OCI-LY7 (cell line): ENCODE measurements around the gene ASXL1. TPM values are rescaled to one million over a fixed set of nuclear protein-coding genes. Genes with fewer than 3 reads are reported as not detected.

ENCODE experiments used
- BruUV-seq: library from RNA; stranded (reverse); fragments of 400-500 nt; replicated peaks from 2 replicates; lab custom pipeline; 2021; lab: Mats Ljungman, UMichigan
- CTCF ChIA-PET: fragments of 300-600 bp; sonication (Branson Sonifier 250); formaldehyde crosslinking; loops from one replicate; lab custom pipeline; 2022; ENCODE audit warnings: antibody characterized with exemption; ENCODE audit not compliant: unreplicated experiment; lab: Charles Lee
- POLR2A ChIA-PET: fragments of 300-600 bp; sonication (Branson Sonifier 250); formaldehyde crosslinking; loops from one replicate; lab custom pipeline; 2022; ENCODE audit warnings: antibody characterized with exemption; lab: Charles Lee
- DNase-seq: peaks from one replicate; pipeline ENCODE4 v3.0.0-alpha.2; 2015; ENCODE audit warnings: low spot score
- H2AFZ ChIP-seq: fragments of 200-600 bp; sonication (generic), shearing (Covaris generic); 2 replicates; pipeline ENCODE4 v1.6.1; 2014; ENCODE audit warnings: mild to moderate bottlenecking, antibody characterized with exemption, low read length, moderate library complexity
- H3K27ac ChIP-seq: fragments of 200-600 bp; sonication (generic); 2 replicates; pipeline ENCODE4 v1.5.1; 2014; ENCODE audit warnings: mixed run types, low read depth, mild to moderate bottlenecking, moderate library complexity, low read length, inconsistent platforms; ENCODE audit not compliant: poor library complexity, severe bottlenecking
- H3K36me3 ChIP-seq: fragments of 200-600 bp; sonication (generic); 2 replicates; pipeline ENCODE4 v1.6.1; 2014; ENCODE audit warnings: mild to moderate bottlenecking, antibody characterized with exemption, low read length, moderate library complexity, mixed read lengths; ENCODE audit not compliant: insufficient read depth
- H3K4me1 ChIP-seq: fragments of 200-600 bp; sonication (generic); 2 replicates; pipeline ENCODE4 v1.5.1; 2014; ENCODE audit warnings: mild to moderate bottlenecking, low read length; ENCODE audit not compliant: insufficient read depth, poor library complexity, severe bottlenecking
- H3K4me2 ChIP-seq: fragments of 200-600 bp; sonication (generic); 2 replicates; pipeline ENCODE4 v1.6.1; 2014; ENCODE audit warnings: mild to moderate bottlenecking, low read length
- H3K4me3 ChIP-seq: fragments of 200-600 bp; sonication (generic); 2 replicates; pipeline ENCODE4 v1.5.1; 2014; ENCODE audit warnings: mild to moderate bottlenecking, low read depth, low read length; ENCODE audit not compliant: poor library complexity, severe bottlenecking
- H3K79me2 ChIP-seq: fragments of 200-600 bp; sonication (generic); 2 replicates; pipeline ENCODE4 v1.6.1; 2016; ENCODE audit warnings: low read depth, mild to moderate bottlenecking, low read length, moderate library complexity, mixed read lengths; ENCODE audit not compliant: insufficient read depth
- H3K9me2 ChIP-seq: fragments of 200-600 bp; sonication (generic); 2 replicates; pipeline ENCODE4 v1.6.1; 2016; ENCODE audit warnings: mild to moderate bottlenecking, low read length, mixed read lengths; ENCODE audit not compliant: insufficient read depth
- H3K9me3 ChIP-seq: fragments of 200-600 bp; sonication (generic); 2 replicates; pipeline ENCODE4 v1.6.1; 2014; ENCODE audit warnings: mild to moderate bottlenecking, mixed run types, low read length, mixed read lengths
- H4K20me1 ChIP-seq: fragments of 200-600 bp; sonication (generic); 2 replicates; pipeline ENCODE4 v1.6.1; 2014; ENCODE audit warnings: mild to moderate bottlenecking, antibody characterized with exemption, low read length, moderate library complexity, mixed read lengths; ENCODE audit not compliant: insufficient read depth
- EZH2phosphoT487 ChIP-seq: fragments of 200-600 bp; sonication (generic); IDR thresholded peaks from 2 replicates; pipeline ENCODE4 v1.6.1; 2018; ENCODE audit warnings: low read depth, borderline replicate concordance, mild to moderate bottlenecking, mixed run types, antibody characterized with exemption, low read length, moderate library complexity, mixed read lengths
- intact Hi-C: fragments of 100-400 bp; cut with micrococcal nuclease; formaldehyde crosslinking; loops from one replicate; pipeline ENCODE4 v1.10.0; 2022; ENCODE audit not compliant: unreplicated experiment
- total RNA-seq, 2 experiments: library from RNA; depleted of rRNA in 1 of 2; stranded (reverse); fragments of >200 nt in 1 of 2; shearing (Covaris generic) in 1 of 2; gene quantifications; 2 replicates each; pipeline ENCODE4 v1.2.3, GENCODE V29; 2014 to 2022
- TF ChIP-seq, protein P1 (sequence below): fragments of 200-600 bp; sonication (generic); conservative IDR thresholded peaks from 2 replicates; pipeline ENCODE4 v1.5.1; 2014; ENCODE audit warnings: mild to moderate bottlenecking, antibody characterized with exemption, low read length, moderate library complexity, mixed read lengths

ASXL1 gene
- total RNA-seq, 2 experiments from 2014 or later = 84.7 to 122 TPM

DNA sequence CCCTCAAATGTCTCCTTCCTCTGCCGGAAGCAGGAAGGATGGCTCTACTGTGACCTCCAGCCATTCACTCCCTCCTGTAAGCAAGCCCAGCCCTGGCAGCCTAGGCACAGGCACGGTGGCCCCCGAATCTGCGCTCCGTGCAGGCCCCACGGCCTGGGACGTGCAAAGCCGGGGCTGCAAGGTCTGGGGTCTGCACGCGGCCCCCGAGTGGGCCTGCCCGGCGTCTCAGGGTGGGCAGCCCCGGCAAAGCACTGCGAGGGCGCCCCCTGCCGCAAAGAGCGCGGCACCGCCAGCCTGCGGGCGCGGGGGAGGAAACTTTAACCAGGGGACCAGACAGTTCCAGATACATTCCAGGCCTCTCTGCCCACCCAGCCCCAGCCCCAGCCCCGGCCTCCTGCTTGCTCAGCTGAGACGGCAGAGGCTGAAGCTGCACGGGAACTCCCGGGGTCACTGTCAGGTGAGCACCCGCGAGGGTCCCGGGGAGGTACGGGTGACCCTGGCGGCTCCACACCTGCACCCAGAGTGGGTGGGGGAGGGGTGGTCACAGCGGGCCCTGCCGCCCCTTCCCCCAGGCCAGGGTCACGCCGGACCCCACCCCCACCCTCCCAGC is 98.8 kb downstream of the ASXL1 start:
- Histone ChIP-seq H3K27ac (no peak overlapping the region), H3K4me2 (peak overlapping the region; percentile 54; the same call in 1 of the 2 replicates), H3K4me3 (peak overlapping the region; percentile 24), H3K9me3 (no peaks in the 10 kb centered on the region), H3K79me2 (no peaks in the 10 kb centered on the region), H2AFZ (peak overlapping the region; percentile 64; the same call in 1 of the 2 replicates), H3K4me1 (peaks cover 5% of the 10 kb centered on the region), H4K20me1 (no peaks in the 10 kb centered on the region), H3K9me2 (no peaks in the 10 kb centered on the region), H3K36me3 (no peaks in the 10 kb centered on the region)
- intact Hi-C loops = loop anchor here (2.0 to 10.0 kb wide), 3 partner anchors 120 to 632 kb away; no protein-coding TSS in a partner anchor
- ChIA-PET POLR2A (no interaction called here), CTCF (interaction anchor here (0.5 to 1.0 kb wide), 4 partner anchors 11 to 87 kb away, joined by 3 to 15 read pairs (median 6); no protein-coding TSS in a partner anchor)
- DNase-seq = peak; percentile 66
- BruUV-seq = no TSS peak
- TF ChIP-seq EZH2phosphoT487 = no peak
- TF ChIP-seq, protein P1, sequence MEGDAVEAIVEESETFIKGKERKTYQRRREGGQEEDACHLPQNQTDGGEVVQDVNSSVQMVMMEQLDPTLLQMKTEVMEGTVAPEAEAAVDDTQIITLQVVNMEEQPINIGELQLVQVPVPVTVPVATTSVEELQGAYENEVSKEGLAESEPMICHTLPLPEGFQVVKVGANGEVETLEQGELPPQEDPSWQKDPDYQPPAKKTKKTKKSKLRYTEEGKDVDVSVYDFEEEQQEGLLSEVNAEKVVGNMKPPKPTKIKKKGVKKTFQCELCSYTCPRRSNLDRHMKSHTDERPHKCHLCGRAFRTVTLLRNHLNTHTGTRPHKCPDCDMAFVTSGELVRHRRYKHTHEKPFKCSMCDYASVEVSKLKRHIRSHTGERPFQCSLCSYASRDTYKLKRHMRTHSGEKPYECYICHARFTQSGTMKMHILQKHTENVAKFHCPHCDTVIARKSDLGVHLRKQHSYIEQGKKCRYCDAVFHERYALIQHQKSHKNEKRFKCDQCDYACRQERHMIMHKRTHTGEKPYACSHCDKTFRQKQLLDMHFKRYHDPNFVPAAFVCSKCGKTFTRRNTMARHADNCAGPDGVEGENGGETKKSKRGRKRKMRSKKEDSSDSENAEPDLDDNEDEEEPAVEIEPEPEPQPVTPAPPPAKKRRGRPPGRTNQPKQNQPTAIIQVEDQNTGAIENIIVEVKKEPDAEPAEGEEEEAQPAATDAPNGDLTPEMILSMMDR = peak; percentile 86

- Histone ChIP-seq H3K4me1 (peaks cover 5% of the 10 kb centered on the region), H3K27ac (no peak overlapping the region), H3K9me2 (no peaks in the 10 kb centered on the region), H3K4me3 (no peak overlapping the region), H4K20me1 (no peaks in the 10 kb centered on the region), H3K4me2 (0 out of 2 replicates have a peak overlapping the region, but pooled peaks have one; percentile 54), H3K9me3 (no peaks in the 10 kb centered on the region), H2AFZ (no peak overlapping the region), H3K79me2 (no peaks in the 10 kb centered on the region), H3K36me3 (no peaks in the 10 kb centered on the region)
- intact Hi-C loops = loop anchor here (2.0 to 10.0 kb wide), 3 partner anchors 121 to 633 kb away; no protein-coding TSS in a partner anchor
- DNase-seq = no peak
- BruUV-seq = no TSS peak
- no peak for TF ChIP-seq EZH2phosphoT487
- TF ChIP-seq, protein P1 = no peak
- POLR2A ChIA-PET = interaction anchor here (0.5 to 0.6 kb wide), 2 partner anchors 47 to 54 kb away, joined by 3 to 4 read pairs; no protein-coding TSS in a partner anchor
- CTCF ChIA-PET = interaction anchor here (0.5 to 1.0 kb wide), 3 partner anchors 11 to 86 kb away, joined by 3 to 15 read pairs (median 6); no protein-coding TSS in a partner anchor
Measured at GRCh38 chr20:32457479-32457986, 99.4 kb downstream of the ASXL1 start.
